GM18505 (cell line): Measurements from ENCODE around the gene TRRAP.

ENCODE experiments used
- ATAC-seq: cut with Tn5 transposase; IDR thresholded peaks from one replicate; pipeline ENCODE4 v1.9.1; 2021; ENCODE audit not compliant: unreplicated experiment
- POLR2A ChIP-seq: IDR thresholded peaks from 4 replicates; pipeline ENCODE4 v1.6.1; 2011; ENCODE audit warnings: borderline replicate concordance; ENCODE audit not compliant: insufficient read depth, insufficient read length; ENCODE audit errors: extremely low read depth

The TRRAP gene

DNA sequence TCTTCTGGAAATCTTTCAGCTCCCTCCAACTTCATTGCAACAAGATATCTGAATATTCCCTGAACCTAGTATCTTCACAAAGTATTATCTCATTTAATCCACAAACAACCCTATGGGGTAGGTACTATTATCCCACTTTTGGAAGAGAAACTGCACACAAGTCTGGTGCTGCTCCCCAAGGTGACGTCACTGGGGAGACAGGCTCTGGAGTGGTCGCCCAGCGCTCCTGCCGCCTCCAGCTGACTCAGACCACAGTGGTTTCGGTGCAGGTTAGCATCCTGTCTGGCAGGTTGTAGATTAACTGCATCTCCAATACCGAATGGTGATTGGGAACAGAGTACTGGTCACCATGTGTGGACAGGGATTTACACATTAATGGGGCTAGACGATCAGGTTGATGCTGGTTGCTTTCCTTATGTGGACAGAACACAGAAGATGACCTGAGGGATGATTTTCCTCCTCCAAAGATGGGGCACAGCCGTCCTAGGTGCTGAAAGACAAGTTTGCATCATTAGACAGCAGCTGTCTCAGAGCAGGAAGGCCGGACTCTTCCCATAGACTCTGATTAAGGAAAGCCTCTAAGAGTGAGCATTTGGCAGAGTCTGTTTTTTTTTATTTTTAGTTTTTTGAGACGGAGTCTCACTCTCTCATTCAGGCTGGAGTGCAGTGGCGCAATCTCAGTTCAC lies 128.6 kb downstream of the TRRAP start:
- ATAC-seq = no peak
- TF ChIP-seq POLR2A = no peak

DNA sequence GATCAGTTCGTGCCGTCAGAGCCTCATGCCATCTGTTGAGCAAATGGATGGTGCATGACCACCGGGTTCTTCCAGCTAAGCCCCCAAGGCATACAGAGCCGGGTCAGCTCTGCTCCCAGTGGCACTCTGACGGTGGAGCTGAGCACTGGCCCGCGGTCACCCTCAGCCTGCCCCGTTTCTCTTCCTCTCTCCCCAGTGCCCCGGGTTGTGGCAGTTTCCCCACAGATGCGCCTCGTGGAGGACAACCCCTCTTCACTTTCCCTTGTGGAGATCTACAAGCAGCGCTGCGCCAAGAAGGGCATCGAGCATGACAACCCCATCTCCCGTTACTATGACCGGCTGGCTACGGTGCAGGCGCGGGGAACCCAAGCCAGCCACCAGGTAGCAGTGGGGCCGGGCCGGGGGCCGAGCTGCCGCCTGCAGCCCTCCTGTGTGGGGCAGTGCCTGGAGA lies 129.9 kb downstream of the TRRAP start:
- ATAC-seq = no peak
- no peak for TF ChIP-seq POLR2A

DNA sequence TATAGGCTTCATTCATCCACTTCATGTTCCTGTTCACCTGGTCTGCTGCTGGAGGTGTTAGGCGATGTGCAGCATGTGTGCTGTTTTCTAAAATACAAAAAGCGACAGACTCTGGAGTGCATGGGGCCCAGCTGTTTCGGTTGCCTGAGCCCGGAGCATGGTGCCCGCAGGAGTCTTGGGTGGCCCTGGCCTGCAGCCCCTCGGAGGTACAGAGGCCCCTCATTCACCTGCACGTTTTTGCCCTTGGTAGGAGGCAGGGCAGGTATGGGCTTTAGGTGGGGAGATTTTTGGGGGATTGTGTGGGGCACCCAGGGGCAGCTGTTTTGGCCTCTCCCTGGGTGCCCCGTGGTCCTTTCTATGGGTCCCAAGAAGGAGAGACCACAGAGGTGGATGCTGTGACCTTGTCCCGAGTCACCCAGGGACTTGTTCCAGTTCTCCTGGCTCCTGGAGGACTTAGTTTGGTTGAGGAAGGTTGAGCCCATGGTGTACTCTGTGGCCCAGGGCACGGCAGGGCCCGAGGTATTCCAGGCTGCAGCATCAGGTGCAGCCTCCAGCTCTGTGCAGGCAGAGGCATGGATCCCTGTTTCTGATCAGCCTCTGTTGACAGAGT lies 130.7 kb downstream of the TRRAP start:
- ATAC-seq = no peak
- no peak for TF ChIP-seq POLR2A

DNA sequence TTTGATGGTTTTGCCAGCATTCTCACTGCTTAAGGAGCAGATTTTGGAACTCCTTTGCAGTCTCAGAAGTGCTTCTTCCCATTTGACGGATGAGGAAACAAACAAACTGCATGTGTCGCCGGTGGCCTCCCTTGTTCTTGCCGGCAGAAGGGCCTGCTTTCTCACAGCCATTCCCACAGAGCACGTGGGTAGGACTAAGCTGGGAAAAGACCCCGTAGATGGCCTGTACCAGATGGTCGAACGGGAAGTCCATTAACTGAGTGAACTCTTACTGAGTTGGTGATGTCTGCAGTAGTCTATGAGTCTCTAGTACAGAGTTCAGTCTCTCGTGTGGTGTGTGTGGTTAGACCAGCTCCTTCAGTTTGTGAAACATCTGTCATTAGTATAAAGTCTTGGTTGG lies 131.9 kb downstream of the TRRAP start:
- TF ChIP-seq POLR2A = no peak
- no peak for ATAC-seq

DNA sequence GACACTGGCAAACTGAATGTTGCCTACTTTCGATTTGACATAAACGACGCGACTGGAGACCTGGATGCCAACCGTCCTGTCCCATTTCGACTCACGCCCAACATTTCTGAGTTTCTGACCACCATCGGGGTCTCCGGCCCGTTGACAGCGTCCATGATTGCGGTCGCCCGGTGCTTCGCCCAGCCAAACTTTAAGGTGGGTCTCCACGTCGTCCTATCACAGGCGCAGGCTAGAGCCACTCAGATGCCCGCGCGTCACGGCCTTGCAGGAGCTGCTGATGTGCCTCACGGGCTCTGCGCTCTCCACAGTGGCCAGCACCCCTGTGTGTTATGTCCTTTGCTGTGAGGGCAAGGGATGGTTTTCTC lies 133.0 kb downstream of the TRRAP start:
- TF ChIP-seq POLR2A = no peak
- ATAC-seq = no peak

DNA sequence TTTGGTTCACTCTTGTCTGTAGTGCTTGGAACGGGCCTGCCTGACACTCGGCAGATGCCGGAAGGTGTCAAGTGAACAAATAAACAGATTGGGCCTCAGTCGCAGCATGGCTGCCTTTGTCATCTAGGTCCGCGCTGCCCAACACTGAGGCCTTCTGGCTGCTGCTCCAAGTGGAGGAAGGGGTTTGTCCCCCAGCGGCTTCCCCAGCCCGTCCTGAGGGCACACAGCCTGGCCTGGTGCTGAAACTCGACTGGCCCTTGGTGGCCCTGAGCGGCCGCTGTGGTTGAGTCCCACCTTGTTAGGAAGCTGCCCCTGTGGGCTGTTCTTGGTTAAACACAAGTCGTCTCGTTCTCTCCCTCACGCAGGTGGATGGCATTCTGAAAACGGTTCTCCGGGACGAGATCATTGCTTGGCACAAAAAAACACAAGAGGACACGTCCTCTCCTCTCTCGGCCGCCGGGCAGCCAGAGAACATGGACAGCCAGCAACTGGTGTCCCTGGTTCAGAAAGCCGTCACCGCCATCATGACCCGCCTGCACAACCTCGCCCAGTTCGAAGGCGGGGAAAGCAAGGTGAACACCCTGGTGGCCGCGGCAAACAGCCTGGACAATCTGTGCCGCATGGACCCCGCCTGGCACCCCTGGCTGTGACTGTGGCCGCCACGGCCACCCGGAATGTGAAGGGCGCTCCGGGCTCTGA lies 133.5 kb downstream of the TRRAP start:
- ATAC-seq = no peak
- no peak for TF ChIP-seq POLR2A

DNA sequence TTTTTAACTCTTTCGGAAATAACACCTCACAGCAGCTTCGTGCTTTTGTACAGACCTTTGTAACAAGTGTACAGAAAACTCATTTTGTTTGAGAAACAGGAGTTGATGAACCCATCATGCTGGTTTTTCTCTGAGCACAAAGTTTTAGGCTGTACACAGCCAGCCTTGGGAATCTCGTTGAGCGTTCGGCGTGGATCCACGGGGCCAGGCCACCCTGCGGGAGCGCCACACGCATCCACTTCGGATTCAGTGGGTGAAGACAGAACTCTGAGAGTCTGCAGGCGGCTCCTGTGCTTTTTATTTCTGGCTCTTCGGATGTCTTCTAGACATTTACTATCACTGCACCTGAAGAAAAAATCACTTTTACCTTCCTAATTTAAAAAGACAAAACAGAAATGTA lies 134.4 kb downstream of the TRRAP start:
- TF ChIP-seq POLR2A = no peak
- ATAC-seq = no peak

DNA sequence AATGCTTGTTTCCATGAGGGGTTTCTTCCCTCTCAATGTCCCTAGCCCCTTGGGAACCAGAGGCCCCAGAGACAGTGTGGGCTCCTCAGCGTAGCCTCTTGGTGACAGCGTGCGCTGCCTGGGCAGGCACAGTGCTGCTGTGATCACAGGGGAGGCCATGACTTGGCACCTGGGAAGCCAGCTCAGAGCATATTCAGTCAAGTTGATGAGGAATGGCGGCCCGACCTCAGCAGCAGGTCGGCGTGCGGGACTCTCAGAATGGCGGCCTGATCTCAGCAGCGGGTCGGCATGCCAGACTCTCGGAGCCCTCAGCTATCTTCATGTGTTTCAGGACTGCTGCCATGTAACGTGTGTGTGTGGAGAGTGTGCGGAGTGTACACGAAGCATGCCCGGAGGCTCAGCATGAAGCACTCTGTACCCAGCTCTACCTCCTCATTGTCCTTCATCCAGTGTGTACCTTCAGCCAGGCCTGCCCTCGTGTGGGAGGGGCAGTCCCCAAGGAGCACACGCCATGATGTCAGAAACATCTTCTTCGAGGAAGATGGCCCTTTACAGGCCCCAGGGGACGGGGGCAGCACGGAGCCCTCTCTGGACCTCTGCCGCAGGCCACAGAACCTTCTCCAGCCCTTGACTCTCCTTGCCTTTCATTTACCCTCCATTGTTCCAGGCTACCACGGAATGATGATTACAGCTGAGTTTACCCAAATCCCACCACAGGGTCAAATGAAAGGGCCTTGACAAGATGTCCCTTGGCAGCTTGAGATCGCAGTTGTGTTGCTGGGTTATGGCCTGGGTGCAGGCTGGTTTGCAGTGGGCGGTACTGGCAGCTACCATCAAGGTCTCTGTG lies 135.2 kb downstream of the TRRAP start:
- no peak for ATAC-seq
- TF ChIP-seq POLR2A = no peak

DNA sequence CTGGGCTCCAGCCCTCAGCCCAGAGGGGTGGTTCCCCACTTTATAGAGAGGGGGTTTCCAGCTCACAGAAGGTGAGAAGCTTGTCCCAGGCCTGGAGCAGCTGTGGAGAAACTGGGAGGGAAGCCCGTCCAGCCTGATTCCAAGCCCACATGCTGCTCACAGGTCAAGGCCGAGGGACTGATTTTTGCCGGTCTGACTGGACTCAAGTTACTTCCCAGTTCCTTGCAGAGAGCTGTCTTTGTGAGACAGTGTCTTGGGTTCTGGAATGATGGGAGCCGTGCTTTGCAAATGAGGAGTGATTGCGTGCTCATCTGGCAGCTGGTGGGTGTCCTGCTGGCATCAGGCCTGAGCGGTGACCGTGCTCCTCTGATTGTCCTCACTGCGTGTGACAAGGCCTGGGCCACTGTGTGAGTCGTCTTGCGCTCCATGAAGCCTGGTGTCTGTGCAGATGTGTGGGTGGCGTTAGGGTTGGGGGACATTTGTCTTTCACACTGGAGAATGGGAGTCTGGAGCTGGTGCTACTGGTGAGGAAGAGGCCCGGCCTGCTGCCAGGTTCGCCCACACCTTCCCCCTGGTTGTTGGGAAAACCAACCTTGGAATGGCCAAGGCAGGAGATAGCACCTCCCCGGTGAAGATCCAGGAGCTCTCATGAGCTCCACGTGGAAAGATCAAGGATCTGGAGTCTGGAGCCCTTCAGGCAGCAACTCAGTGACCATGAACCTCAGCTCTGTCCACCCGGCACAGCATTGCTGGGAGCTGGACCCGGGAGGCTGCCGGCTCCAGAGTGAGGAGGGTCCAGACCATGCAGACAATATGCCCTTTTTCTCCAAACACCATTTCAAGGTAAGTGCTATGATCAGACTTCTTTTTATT lies 136.0 kb downstream of the TRRAP start:
- no peak for TF ChIP-seq POLR2A
- no peak for ATAC-seq

DNA sequence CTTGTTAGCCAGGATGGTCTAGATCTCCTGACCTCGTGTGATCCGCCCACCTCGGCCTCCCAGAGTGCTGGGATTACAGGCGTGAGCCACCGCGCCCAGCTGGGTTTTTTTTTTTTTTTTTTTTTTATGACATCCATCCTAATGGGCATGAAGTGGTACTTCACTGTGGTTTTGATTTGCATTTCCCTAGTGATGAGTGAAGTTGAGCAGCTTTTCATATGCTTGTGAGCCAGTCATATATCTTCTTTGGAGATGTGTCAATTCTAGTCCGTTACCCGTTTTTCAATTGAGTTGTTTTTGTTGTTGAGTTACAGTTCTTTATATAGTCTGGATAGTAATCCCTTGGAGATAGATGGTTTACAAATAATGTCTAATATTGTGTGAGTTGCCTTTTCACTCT lies 137.9 kb downstream of the TRRAP start:
- no peak for TF ChIP-seq POLR2A
- ATAC-seq = no peak

DNA sequence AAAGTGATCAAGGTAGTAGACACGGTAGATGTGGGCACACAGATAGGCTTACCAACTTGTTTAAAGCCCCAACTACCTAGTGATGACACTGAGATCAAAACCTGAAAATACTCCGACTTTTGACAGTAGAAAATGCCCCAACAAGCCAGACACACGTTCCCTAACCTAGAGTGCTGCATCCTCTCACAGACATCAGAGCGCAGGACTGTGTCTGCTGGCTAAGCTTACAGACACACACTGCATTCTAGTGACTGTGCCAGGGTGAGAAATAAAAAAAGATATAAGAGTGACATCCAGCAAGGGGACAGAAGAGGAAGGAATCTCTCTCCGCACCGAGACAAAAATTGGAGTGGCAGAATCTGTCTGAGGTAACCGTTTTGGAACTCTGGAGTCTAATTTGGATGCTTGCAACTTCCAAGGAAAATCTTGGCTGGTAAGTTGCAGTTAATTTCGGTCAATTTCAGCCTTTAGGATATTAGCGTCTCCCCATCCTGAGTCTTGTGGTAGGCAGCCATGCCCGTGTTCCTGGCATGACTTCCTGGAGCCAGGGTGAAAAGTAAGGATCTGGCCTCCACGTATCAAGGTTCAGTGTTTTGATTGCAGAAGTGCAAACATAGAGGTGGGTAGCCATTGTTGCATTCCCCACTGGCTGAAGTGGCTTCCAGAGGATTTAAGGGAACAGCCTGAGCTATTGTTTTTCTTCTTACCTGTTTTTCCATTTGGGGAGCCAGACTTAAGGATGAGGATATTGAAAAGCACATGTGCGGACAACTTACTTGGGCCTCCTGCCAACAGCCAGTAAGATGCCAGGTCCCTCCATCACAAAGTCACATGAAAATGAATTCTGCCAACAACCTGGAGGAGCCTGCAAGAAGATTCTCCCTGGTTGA lies 141.4 kb downstream of the TRRAP start:
- ATAC-seq = no peak
- no peak for TF ChIP-seq POLR2A

DNA sequence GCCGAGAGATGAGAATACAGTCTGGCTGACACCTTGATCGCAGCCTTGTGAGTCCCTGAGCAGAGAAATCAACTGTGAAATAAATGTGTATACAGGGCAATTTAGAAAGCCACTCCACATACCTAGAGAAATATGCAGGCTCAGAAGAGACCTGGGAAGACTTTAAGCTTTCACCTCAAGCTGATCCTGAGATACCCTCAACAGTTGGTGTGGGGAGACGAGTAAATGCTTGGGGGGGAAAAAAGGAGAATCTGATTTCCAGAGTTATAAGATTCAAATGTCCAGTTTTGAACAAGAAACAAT lies 142.0 kb downstream of the TRRAP start:
- ATAC-seq = no peak
- no peak for TF ChIP-seq POLR2A
